H9 (cell line): ENCODE measurements around the gene MAP4K1. TPM values are rescaled to one million over a fixed set of nuclear protein-coding genes. Genes with fewer than 3 reads are reported as not detected.
"Not testable (repeated sequence)": the region's sequence is repeated elsewhere in the genome, so short reads cannot be mapped to it uniquely, and the experiment has no call there.

ENCODE experiments used
- DNase-seq: peaks from one replicate; pipeline ENCODE4 v3.0.0-alpha.2; 2017
- H2AFZ ChIP-seq: one replicate; pipeline ENCODE4 v1.6.1; 2013; ENCODE audit warnings: mild to moderate bottlenecking, low read length, control low read depth, moderate library complexity
- H2AK5ac ChIP-seq: 2 replicates; pipeline ENCODE4 v1.6.1; 2013; ENCODE audit warnings: low read length, control low read depth, mixed read lengths; ENCODE audit not compliant: insufficient read length
- H2BK120ac ChIP-seq: one replicate; pipeline ENCODE4 v1.6.1; 2013; ENCODE audit warnings: low read depth, mild to moderate bottlenecking, low read length, control low read depth, inconsistent platforms; ENCODE audit not compliant: poor library complexity, severe bottlenecking
- H2BK12ac ChIP-seq: 2 replicates; pipeline ENCODE4 v1.6.1; 2013; ENCODE audit warnings: low read length, control low read depth, mixed read lengths, low read depth; ENCODE audit not compliant: insufficient read length
- H2BK15ac ChIP-seq: 2 replicates; pipeline ENCODE4 v1.6.1; 2013; ENCODE audit warnings: low read depth, low read length, control low read depth
- H2BK20ac ChIP-seq: one replicate; pipeline ENCODE4 v1.6.1; 2013; ENCODE audit warnings: low read depth, mild to moderate bottlenecking, low read length, control low read depth, inconsistent platforms; ENCODE audit not compliant: poor library complexity, severe bottlenecking
- H2BK5ac ChIP-seq: 2 replicates; pipeline ENCODE4 v1.6.1; 2013; ENCODE audit warnings: low read length, control low read depth, mixed read lengths; ENCODE audit not compliant: insufficient read length
- H3K14ac ChIP-seq: 2 replicates; pipeline ENCODE4 v1.6.1; 2013; ENCODE audit warnings: low read length, control low read depth; ENCODE audit not compliant: insufficient read depth
- H3K18ac ChIP-seq: 2 replicates; pipeline ENCODE4 v1.6.1; 2013; ENCODE audit warnings: low read depth, mild to moderate bottlenecking, mixed read lengths, low read length, control low read depth; ENCODE audit not compliant: insufficient read length
- H3K23ac ChIP-seq: 2 replicates; pipeline ENCODE4 v1.6.1; 2013; ENCODE audit warnings: low read length, control low read depth, mixed read lengths, low read depth; ENCODE audit not compliant: insufficient read length
- H3K23me2 ChIP-seq: 2 replicates; pipeline ENCODE4 v1.6.1; 2013; ENCODE audit warnings: low read depth, mild to moderate bottlenecking, mixed read lengths, low read length, control low read depth; ENCODE audit not compliant: insufficient read length, poor library complexity, severe bottlenecking
- H3K27ac ChIP-seq: 2 replicates; pipeline ENCODE4 v1.5.1; 2013; ENCODE audit warnings: low read length, control low read depth, mixed read lengths, low read depth; ENCODE audit not compliant: insufficient read length
- H3K27me3 ChIP-seq: 2 replicates; pipeline ENCODE4 v1.6.1; 2013; ENCODE audit warnings: low read length, control low read depth, inconsistent platforms; ENCODE audit not compliant: insufficient read depth
- H3K4ac ChIP-seq: 2 replicates; pipeline ENCODE4 v1.6.1; 2013; ENCODE audit warnings: low read depth, mild to moderate bottlenecking, control low read depth, inconsistent platforms, low read length, moderate library complexity
- H3K4me1 ChIP-seq: 2 replicates; pipeline ENCODE4 v1.6.1; 2013; ENCODE audit warnings: low read length, control low read depth, inconsistent platforms; ENCODE audit not compliant: insufficient read depth
- H3K4me2 ChIP-seq: 2 replicates; pipeline ENCODE4 v1.6.1; 2013; ENCODE audit warnings: low read length, control low read depth, mixed read lengths; ENCODE audit not compliant: insufficient read length, insufficient read depth
- H3K56ac ChIP-seq: 2 replicates; pipeline ENCODE4 v1.6.1; 2013; ENCODE audit warnings: low read depth, mild to moderate bottlenecking, mixed read lengths, low read length, control low read depth; ENCODE audit not compliant: insufficient read length
- H3K79me1 ChIP-seq: 2 replicates; pipeline ENCODE4 v1.6.1; 2013; ENCODE audit warnings: low read depth, mild to moderate bottlenecking, moderate library complexity, low read length, control low read depth, inconsistent platforms; ENCODE audit not compliant: insufficient read depth, poor library complexity, severe bottlenecking
- H3K79me2 ChIP-seq: 2 replicates; pipeline ENCODE4 v1.6.1; 2013; ENCODE audit warnings: low read length, control low read depth, inconsistent platforms; ENCODE audit not compliant: insufficient read depth
- H3K9ac ChIP-seq: 2 replicates; pipeline ENCODE4 v1.6.1; 2013; ENCODE audit warnings: low read length, control low read depth, mixed read lengths; ENCODE audit not compliant: insufficient read length; ENCODE audit errors: extremely low read depth
- H3K9me3 ChIP-seq: one replicate; pipeline ENCODE4 v1.6.1; 2013; ENCODE audit warnings: low read depth, low read length, inconsistent platforms; ENCODE audit not compliant: control insufficient read depth
- H3T11ph ChIP-seq: one replicate; pipeline ENCODE4 v1.6.1; 2013; ENCODE audit warnings: mild to moderate bottlenecking, low read length, control low read depth, inconsistent platforms
- H4K20me1 ChIP-seq: one replicate; pipeline ENCODE4 v1.6.1; 2013; ENCODE audit not compliant: control insufficient read depth, insufficient read length, insufficient read depth
- H4K5ac ChIP-seq: 2 replicates; pipeline ENCODE4 v1.6.1; 2013; ENCODE audit warnings: low read depth, mild to moderate bottlenecking, mixed read lengths, low read length, control low read depth; ENCODE audit not compliant: insufficient read length
- H4K8ac ChIP-seq: replicated peaks from 2 replicates; pipeline ENCODE4 v1.6.1; 2013; ENCODE audit warnings: low read length, control low read depth, mixed read lengths, low read depth; ENCODE audit not compliant: insufficient read length
- H4K91ac ChIP-seq: 2 replicates; pipeline ENCODE4 v1.6.1; 2013; ENCODE audit warnings: low read depth, mild to moderate bottlenecking, moderate library complexity, mixed read lengths, low read length, control low read depth; ENCODE audit not compliant: insufficient read length
- H3K27ac Mint-ChIP-seq, 3 experiments: 2 replicates in 2 of 3; 3 replicates in 1 of 3; pipeline ENCODE4 v1.8.0; 2020 to 2021; ENCODE audit warnings: mixed read lengths in 3 of 3, mild to moderate bottlenecking in 1 of 3, moderate library complexity in 1 of 3
- H3K27me3 Mint-ChIP-seq: 2 replicates; pipeline ENCODE4 v1.8.0; 2021; ENCODE audit warnings: low read depth, mild to moderate bottlenecking, moderate library complexity, mixed read lengths
- H3K36me3 Mint-ChIP-seq, 3 experiments: 2 replicates in 2 of 3; 3 replicates in 1 of 3; pipeline ENCODE4 v1.8.0; 2020 to 2021; ENCODE audit warnings: low read depth in 3 of 3, mixed read lengths in 3 of 3; ENCODE audit not compliant: insufficient read depth in 1 of 3
- H3K4me1 Mint-ChIP-seq, 2 experiments: 2 replicates each; pipeline ENCODE4 v1.8.0; 2020; ENCODE audit warnings: mixed read lengths in 2 of 2
- H3K4me3 Mint-ChIP-seq, 2 experiments: 2 replicates in 1 of 2; 3 replicates in 1 of 2; pipeline ENCODE4 v1.8.0; 2020 to 2021; ENCODE audit warnings: mild to moderate bottlenecking in 2 of 2, mixed read lengths in 2 of 2, moderate library complexity in 1 of 2
- H3K9me3 Mint-ChIP-seq, 2 experiments: 2 replicates in 1 of 2; 3 replicates in 1 of 2; pipeline ENCODE4 v1.8.0; 2020; ENCODE audit warnings: mild to moderate bottlenecking in 2 of 2, mixed read lengths in 2 of 2, moderate library complexity in 1 of 2
- CTCF ChIP-seq: fragments of 200-600 bp; sonication (generic); conservative IDR thresholded peaks from 3 replicates; pipeline ENCODE4 v1.8.0; 2021; ENCODE audit warnings: antibody characterized with exemption, mild to moderate bottlenecking
- WGBS: extraction: QIAGEN DNeasy Blood & Tissue Kit; methylation state at CpG from one replicate; pipeline ENCODE4 v1.1.7; 2013; ENCODE audit warnings: missing lambda C conversion rate, low lambda C conversion rate, mixed read lengths; ENCODE audit not compliant: insufficient read length; ENCODE audit errors: extremely low coverage; 5-methylcytosine and 5-hydroxymethylcytosine counted together
- total RNA-seq: library from RNA; stranded (reverse); gene quantifications from 2 replicates; pipeline ENCODE4 v1.2.1, GENCODE V29; 2021

The MAP4K1 gene
- total RNA-seq, 1 experiment from 2014 or later = 31.1 TPM

- Histone ChIP-seq H3T11ph (no peak overlapping the region), H3K23ac (no peak overlapping the region), H3K4me1 (no peaks in the 10 kb centered on the region), H2AK5ac (no peak overlapping the region), H3K4ac (no peak overlapping the region), H2BK5ac (no peak overlapping the region), H4K91ac (no peak overlapping the region), H3K14ac (no peak overlapping the region; the same call in 1 of the 2 replicates), H2BK120ac (no peak overlapping the region), H4K5ac (no peak overlapping the region), H3K9ac (no peak overlapping the region), H2BK15ac (no peak overlapping the region), H3K56ac (no peak overlapping the region), H3K18ac (no peak overlapping the region), H3K79me1 (no peaks in the 10 kb centered on the region), H3K27me3 (no peaks in the 10 kb centered on the region), H3K9me3 (no peaks in the 10 kb centered on the region), H2BK12ac (no peak overlapping the region), H3K23me2 (no peaks in the 10 kb centered on the region), H3K4me2 (no peak overlapping the region), H2AFZ (no peak overlapping the region), H2BK20ac (no peak overlapping the region), H4K8ac (no peak overlapping the region), H3K27ac (no peak overlapping the region), H4K20me1 (no peaks in the 10 kb centered on the region), H3K79me2 (no peaks in the 10 kb centered on the region)
- Mint-ChIP-seq H3K9me3 (no peaks in the 10 kb centered on the region), H3K4me1 (no peaks in the 10 kb centered on the region), H3K27ac (no peak overlapping the region; a peak in 1 of 7 replicates), H3K36me3 (peaks cover 0 to 11% (median 10%) of the 10 kb centered on the region in 3 experiments; a peak in 3 of 7 replicates), H3K4me3 (no peak overlapping the region), H3K27me3 (no peaks in the 10 kb centered on the region)
- WGBS = no CpG with 5 or more reads among the region's 15 CpGs
- TF ChIP-seq CTCF = no peak
- no peak for DNase-seq
These were observed 37.7 kb downstream of the MAP4K1 start for GRCh38 chr19:38580080-38580479.

- H3K23me2 ChIP-seq = not testable (repeated sequence)
- WGBS = no CpG with 5 or more reads among the region's 6 CpGs
These were observed 38.4 kb downstream of the MAP4K1 start for GRCh38 chr19:38579304-38579703.

More at GRCh38 chr19:38579304-38579703, 38.4 kb downstream of the MAP4K1 start:
- not testable (repeated sequence) for DNase-seq, H4K5ac ChIP-seq, H4K20me1 ChIP-seq, H2BK20ac ChIP-seq, H3K79me1 ChIP-seq, H2BK120ac ChIP-seq, H3K4me2 ChIP-seq, H2BK5ac ChIP-seq, H3K27me3 Mint-ChIP-seq, H2AFZ ChIP-seq, H3K9me3 Mint-ChIP-seq, H3K4me1 Mint-ChIP-seq, H3K56ac ChIP-seq, H3K27ac ChIP-seq, H2AK5ac ChIP-seq, H3K23ac ChIP-seq, H3K9me3 ChIP-seq, H3T11ph ChIP-seq, H3K18ac ChIP-seq, H3K4me3 Mint-ChIP-seq, H3K4me1 ChIP-seq, H3K14ac ChIP-seq, H3K4ac ChIP-seq, H3K36me3 Mint-ChIP-seq, H3K9ac ChIP-seq, H4K91ac ChIP-seq, H3K79me2 ChIP-seq, H2BK12ac ChIP-seq, H4K8ac ChIP-seq, H3K27me3 ChIP-seq, H2BK15ac ChIP-seq
- peak overlapping the region in 1 of 3 experiments; percentile 28; a peak in 2 of 7 replicates for H3K27ac Mint-ChIP-seq
